AML-193 (cell line): ENCODE measurements around the gene PAIP2.
"Not testable (repeated sequence)": the region's sequence is repeated elsewhere in the genome, so short reads cannot be mapped to it uniquely, and the experiment has no call there.

ENCODE experiments used
- DNase-seq, 2 experiments: peaks; one replicate each; lab custom pipeline; 2025; lab: John Stamatoyannopoulos, UW

The PAIP2 gene

DNA sequence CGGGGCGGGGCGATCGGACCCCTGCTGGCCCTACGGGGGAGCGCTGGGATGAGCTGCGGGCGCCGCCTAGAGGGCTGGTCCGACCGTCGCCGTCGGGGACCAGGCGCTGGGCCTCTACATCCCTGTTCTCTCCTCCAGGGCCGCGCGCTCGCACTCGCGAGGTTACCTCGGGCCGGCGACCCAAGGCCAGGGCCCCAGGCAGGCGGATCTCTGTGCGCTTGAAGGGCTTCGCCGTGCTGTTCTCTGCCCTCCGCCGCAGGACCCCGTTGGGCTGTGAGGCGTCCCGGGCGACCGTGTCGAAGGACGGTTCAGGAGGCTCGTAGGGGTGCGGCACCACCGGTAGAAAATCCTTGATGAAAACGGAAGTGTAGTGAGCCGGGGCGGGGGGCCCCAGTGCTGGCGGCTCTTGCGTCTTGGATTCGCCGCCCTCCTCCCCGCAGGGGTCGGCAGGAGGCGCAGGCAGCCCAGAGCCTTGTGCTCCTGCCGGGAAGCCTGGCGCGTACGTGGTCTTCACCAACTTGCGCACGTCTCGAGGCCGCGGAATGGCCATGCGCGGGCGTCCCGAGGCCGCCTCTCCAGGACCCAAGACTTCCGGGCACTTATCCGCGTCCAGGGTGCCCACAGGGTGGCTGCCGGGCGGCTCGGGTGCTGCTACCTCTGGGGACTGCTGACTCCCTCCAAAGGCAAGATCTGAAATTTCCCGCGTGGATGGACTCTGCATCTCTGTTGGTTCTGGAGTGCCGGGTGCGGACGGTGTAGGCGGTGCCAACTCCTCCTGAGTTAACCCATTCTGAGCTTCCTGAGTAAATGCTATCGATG is 51.2 kb downstream of the PAIP2 start:
- peak; percentile 68 to 69 for DNase-seq

GRCh38 chr5:139393497-139394122 is 52.0 kb downstream of the PAIP2 start:
- no peak for DNase-seq

DNA sequence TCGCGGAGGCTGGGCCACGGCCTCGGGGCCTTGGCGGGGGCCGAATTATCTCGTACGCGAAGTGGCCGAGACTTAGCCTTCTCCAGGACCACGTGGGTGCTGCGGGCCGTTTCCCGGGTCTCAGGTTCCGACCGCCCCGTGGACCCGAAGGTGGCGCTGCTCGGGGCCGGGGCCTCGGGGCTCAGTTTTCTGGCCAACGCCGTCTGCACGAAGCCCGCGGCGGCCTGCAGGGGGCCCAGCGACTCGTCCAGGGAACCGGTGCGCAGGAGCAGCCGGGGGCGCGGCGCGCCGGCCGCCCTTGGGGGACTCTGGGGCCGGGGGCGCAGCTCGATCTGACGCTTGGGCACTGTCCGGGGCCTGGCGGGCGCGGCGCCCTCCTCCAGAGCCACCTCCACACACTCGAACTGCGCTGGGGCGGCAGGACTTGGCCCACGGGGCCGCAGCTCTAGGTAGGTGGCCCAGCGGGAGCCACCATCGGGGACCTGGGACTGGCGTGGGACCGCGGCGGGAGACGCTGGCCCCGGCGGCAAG is 52.5 kb downstream of the PAIP2 start:
- DNase-seq: peak in 1 of 2 experiments; percentile 11

DNA sequence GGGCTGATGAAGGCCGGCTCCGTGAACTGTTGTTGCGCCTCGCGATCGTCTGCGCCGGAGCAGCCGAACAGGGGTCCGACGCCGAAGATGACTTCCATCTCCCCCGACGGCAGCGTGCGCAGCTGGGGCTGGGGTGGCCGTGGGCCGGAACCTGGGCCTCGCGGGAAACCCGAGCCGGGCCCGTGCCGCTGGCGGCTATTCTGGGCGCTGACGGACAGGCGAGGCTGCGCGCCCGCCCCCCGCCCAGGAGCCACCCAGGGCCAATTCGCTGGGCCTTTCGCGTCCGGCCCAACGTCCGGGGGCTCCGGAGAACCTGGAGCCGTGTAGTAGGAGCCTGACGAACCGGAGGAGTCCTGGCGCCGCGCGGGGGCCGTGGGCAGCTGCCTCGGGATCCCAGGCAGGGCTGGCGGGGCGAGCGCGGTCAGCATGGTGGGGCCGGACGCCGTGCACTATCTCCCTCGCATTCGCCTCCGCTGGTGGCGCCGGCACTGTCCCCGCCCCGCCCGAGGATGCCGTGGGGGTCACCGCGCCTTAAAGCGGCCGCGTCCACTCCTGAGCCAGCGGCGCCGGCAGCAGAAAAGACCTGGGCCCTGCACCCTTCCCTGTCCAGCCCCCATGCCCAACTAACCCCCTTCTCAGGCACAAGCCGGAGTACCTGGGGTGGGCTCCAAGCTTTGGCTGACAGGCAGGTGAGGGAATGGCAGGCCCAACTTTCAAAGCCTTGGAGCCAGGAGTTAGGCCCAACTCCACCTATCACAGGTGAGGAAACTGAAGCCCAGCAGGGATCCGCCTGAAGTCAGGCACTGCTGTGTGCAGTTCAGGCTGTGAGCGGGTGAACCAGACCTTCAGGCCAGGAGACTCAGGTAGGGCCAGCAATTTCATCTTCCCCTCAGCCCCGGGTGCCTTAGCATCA is 53.3 kb downstream of the PAIP2 start, which contains the start of gene PROB1:
Gene PROB1, minus strand, starts transcription at position 451 of the 913 bp plus-strand sequence. Its CDS starts 23 bp downstream, at position 428.
- DNase-seq: no peak

DNA sequence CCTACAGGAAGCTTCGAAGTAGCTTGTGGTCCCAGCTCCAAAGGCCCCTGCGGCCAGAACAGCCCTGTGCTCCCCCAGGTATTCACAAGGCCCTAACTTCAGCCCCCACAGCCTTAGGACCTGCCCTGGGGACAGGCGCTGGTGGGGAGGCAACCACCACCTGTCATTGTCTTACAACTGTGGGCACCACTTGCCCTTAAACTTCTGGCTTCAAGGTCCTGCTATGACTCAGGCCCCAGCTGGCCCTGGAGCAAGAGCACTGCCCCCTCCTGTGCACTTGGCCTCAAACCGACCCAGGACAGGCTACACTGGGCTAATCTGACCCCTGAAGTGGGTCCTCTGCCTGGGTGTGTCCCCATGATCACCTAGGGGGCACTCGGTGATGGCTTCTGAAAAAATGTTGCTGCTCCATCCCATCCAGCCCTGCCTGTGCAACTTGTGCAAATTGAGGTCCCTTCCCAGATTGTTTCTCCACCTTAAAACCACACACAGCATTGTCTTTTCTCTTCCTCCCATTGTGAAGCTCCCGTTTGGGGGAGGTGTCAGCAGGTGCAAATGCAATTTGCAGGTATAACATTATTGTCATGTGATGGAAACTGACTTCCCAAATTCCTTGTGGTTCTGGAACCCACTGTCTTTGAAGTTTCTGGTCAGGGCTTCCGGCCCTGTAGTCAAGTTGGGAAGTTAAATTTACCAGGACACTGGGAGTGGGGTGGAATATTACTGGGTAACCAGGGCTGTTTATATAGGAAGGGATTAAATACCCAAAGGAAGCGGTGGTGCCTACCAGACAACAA is 54.4 kb downstream of the PAIP2 start:
- no peak for DNase-seq

DNA sequence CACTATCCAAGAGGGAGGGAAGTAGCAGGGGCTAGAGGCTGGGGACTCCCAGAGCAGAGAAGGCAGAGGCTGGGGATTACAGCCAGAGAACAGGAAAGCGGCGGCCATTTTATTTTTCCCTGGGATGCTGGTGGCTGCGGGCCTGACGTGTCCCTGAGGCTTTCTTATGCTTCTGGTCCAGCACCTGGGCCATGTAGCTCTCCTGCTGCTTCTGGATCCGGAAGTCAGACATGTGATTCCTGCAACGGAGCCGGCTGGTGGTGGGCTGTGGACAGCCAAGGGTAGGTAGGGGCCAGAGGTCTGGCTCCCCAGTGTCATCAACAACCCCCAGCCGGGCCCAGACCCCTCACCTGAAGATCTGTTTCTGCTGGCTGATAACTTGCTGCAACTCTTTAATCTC is 55.0 kb downstream of the PAIP2 start:
- DNase-seq: no peak

GRCh38 chr5:139397921-139398320 is 56.3 kb downstream of the PAIP2 start:
- DNase-seq: no peak

DNA sequence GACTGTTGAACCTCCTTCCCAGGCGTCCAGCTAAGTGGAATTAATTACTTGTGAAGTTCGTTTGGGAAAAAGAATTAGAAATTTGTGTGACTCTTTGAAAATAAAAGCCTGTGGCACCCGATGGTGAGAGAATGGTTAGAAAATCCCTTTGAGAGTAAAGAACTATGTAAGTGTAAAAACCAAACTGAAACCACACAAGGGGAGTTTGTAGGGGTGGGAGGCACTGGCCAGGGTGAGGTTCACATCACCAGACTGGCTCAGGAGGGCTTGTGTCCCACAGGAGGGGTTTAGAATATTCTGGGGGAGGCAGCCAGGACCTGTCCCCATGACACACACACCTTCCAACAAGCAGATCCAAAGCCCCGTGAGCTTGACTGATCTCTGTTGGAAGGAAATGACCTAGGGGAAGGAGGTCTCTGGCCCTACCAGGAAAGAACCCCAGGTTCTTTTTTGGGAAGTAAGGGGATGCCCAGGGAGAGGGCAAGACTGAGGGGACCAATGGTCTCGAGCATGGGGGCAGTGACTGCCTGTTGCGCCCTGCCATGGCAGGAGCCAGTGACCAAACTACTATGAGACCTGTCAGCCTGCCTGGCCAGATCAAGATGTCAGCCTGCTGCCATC is 58.0 kb downstream of the PAIP2 start:
- no peak for DNase-seq

DNA sequence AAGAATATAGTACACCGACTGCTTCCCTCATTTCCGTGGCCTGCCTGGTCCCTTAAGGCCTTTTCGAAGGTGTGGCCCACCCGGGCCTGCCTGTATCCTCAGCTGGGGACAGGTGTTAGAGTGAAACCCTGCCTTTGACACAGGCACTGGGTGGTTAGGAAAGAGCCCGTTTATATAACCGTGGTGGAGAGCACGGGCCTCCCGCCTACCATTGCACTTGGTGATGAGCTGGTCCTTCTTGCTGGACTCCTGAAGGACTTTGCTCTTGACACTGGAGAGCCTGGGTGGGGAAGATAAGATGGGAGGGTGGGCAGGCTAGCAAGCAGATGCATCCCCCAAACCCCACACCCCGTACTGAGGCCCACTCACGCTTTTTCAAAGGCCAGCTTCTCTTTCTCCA is 59.9 kb downstream of the PAIP2 start:
- no peak for DNase-seq

DNA sequence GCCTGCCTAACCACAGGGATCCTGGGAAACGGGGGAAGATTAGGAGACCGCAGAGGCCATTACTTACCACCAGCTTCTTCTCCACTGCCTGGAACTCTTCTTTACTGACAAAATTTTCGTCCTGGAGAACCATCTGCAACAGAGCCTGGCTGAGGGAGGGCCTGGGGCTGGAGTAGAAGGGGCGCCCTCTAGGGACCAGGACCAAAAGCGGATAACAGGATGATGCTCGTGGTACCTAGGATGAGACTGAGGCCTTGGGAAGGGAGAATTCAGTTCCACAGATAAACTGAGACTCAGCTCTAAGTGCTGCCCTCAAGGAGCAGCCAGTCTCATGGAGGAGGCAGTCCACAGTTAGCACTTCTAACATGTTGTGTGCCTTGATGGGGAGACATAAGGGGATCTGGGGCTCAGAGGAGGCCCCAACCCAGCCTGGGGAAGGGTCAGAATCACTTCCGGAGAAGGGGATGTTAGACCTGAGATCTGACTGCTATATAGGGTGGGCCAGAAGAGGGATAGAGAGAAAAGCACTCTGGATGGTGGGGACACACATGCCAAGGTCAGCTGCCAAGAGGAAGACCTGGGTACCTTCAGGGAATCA is 61.0 kb downstream of the PAIP2 start:
- DNase-seq: peak; percentile 27 to 43

GRCh38 chr5:139403418-139403786 is 61.7 kb downstream of the PAIP2 start:
- DNase-seq: no peak

- DNase-seq: peak; percentile 94 to 97
Measured at GRCh38 chr5:139403787-139404483, 62.3 kb downstream of the PAIP2 start, which contains the start of gene SPATA24. TSS of gene SPATA24 (minus strand) at chr5:139404089. CDS start at chr5:139404060, 29 bp downstream.

GRCh38 chr5:139404484-139404840 is 62.8 kb downstream of the PAIP2 start:
- DNase-seq: no peak

- no peak for DNase-seq
Measured at GRCh38 chr5:139406963-139407362, 65.3 kb downstream of the PAIP2 start.

- peak; percentile 42 to 59 for DNase-seq
Measured at GRCh38 chr5:139407517-139407916, 65.9 kb downstream of the PAIP2 start.

DNA sequence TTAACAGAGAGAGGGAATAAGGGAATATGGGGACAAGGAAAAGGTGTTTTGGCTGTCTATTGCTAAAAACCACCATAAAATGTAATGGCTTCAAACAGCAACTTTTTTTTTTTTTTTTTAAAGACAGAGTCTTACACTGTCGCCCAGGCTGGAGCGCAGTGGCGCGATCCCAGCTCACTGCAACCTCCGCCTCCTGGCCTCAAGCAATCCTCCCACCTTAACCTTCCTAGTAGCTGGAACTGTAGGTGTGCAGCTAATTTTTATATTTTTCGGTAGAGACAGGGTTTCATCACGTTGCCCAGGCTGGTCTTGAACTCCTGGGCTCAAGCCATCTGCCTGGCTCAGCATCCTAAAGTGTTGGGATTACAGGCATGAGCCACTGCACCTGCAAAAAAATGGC is 66.5 kb downstream of the PAIP2 start:
- no peak for DNase-seq

- DNase-seq: not testable (repeated sequence)
Measured at GRCh38 chr5:139409116-139409515, 67.5 kb downstream of the PAIP2 start.

GRCh38 chr5:139410121-139410992 is 68.7 kb downstream of the PAIP2 start:
- DNase-seq: no peak
